GM21619 (cell line): ENCODE measurements around the gene PRTG.
"Not testable (repeated sequence)": the region's sequence is repeated elsewhere in the genome, so short reads cannot be mapped to it uniquely, and the experiment has no call there.

ENCODE experiments used
- ATAC-seq: cut with Tn5 transposase; IDR thresholded peaks from one replicate; pipeline ENCODE4 v1.9.1; 2021; ENCODE audit not compliant: unreplicated experiment

Gene PRTG

DNA sequence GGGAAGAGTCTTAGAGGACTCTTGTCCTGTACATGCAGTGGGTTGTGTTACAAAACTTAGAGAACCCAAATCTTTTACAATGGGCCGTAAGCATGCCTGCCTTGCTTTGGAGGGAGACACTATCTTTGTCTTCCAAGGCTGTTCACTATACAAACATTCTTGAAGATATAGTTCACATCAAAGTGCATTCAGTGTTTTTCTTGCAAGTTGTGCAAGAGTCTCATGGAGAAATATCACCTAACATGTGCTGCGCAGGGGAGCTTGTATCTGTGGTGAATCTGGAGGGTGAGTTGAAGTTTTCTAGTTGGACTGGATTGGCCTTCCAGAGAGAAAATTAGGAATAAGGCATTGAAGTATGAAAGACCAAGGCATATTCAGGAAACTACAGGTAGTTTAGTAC is 7.8 kb upstream of the PRTG start:
- no peak for ATAC-seq

- ATAC-seq: no peak
These were observed 1.0 kb upstream of the PRTG start for GRCh38 chr15:55743729-55744655.

- ATAC-seq: no peak
These were observed 440 bp downstream of the PRTG start for GRCh38 chr15:55742498-55742926.

DNA sequence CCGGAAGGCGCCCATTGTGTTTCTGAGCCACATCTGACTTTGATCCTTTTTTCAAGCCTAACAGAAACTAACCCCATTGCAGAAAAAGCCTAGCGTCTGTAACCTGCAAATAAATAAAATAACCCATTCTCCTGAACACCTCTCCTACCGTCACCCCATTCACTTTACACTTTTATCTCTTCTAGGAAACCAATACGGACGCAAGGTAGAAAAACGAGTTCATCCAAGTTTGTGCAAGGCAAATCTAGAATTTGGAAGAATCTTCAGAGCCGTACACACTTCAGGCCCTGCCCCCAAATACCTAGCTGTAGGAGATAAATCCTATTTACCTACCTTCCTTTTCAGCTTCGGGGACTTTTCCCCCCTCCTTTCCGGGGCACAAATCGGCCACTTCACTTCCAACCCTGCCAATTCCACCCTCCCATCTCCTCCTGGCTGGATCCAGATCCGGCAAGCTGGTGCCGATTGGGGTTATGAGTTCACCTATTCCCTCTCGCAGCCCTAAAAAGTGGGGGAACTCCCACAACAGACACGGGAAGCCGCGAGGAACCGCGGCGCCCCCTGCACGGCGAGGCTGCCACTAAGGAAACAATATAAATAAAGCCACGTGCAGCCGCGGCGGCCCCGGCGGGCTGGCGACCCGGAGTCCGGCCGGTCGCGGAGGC is 987 bp downstream of the PRTG start:
- no peak for ATAC-seq

DNA sequence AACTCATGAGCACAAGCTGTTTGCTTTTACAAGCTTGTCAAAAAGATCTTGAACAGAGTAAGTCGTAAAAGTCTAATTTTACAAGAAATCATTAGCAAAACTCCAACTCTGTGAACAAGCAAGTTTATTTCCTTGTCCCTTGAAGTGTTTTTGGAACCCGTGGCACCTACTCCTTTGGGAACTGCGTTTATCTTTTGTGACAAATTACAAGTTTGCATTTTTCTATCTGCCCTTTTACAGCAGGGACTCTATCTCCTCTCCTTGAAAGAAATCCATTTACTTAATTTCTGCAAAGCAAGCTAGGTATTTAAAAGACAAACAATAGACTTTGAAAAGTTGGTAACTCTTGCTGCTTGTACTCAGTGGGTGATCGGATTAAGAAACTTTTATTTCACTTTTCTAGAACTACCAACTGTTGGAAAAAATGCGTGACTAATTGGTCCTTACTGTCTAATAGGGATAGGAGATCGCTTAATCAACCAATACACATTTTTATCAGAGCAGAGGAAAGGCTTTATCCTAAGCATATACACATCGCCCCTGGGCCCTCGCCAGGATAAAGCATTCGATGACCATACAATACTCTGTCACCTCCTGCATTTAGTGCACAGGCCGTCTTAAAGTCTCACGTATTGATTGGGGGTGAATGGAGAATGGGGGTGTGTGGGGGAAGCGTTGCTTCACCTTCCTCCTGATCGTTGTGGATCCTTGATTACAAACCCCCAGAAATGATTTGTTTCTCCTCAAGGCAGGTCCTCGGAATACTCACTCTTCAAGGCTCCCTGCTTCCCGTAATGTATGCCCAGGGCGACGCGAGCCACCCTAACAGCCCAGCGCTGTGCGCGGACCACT is 1.7 kb downstream of the PRTG start:
- no peak for ATAC-seq

DNA sequence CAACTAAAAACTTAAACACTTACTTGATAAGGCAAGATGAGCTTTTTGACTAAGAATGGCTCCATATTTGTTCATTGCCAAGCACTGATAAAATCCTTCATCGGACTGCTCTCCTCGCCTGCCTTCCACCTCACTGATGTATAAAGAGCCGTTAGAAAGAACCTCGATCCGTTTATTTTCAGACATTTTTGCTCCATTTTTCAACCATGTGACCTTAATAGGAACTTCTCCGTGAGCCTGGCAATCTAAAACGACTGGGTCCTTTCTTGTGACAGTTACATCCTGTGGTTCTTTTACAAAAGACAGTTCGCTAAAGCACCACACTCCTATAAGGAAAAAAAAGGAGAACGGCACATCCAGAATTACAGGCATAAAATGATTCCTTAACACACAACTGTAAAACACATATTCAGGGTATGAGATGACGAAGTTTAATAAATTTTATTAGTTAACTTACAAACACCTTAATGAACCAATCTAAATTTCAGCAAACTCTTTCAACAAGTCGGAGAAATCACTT is 2.5 kb downstream of the PRTG start:
- ATAC-seq: no peak

DNA sequence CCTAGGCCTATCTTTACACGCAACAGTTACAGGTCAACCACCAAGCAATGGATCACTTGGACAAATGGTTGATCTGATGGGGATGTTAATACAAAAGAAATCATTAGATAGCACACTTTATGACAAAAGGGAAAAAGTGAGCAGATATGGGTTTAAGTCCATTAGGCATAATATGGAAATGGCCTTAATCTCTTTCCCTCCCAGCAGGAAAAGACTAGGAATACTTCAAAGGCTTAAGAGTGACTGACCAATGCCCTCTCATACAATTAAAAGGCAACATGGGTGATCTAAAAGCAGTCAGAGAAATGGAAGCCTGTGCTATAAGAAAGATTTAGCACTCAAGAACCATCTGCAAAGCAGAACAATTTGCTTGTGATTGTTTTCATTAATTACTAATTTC is 3.3 kb downstream of the PRTG start:
- no peak for ATAC-seq

GRCh38 chr15:55738715-55739114 is 4.2 kb downstream of the PRTG start:
- ATAC-seq: no peak

GRCh38 chr15:55737373-55737772 is 5.6 kb downstream of the PRTG start:
- ATAC-seq: no peak

DNA sequence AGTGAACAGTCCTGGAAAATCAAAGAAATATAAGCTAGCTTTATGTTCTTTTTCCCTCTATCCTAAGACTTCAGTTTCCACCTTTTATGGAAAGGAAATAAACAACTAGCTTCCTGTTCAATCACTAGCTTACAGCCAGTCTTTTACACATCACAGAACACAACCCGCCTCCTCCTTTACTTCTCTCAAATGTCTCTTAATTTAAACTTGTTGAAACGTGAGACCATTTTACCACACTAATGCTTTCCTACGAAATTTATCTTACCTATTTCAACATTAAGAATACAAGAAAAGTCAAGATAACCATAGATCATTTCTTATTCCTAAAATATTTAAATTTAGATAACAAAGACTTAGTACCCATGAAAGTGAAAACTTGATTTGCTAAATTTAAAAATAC is 6.2 kb downstream of the PRTG start:
- ATAC-seq: no peak

DNA sequence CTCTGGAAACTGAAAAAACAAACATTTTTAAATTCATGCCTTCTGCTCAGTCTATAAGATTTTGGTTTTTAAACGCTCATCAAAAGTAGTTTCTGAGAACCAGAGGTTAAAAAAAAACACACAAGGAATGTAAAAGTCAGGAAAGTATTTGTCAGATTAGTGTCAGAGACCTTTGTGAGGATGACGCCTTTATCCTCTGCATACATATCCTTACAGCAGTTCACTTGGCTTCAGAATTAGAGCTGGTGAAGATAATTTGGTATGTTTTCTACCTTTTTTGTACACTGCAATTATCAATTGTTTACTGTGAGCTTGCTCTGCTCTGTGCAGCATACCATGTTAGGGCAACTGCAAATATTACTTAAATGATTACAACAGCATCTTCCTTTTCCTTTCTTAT is 8.3 kb downstream of the PRTG start:
- ATAC-seq: no peak

GRCh38 chr15:55733461-55733860 is 9.5 kb downstream of the PRTG start:
- not testable (repeated sequence) for ATAC-seq

DNA sequence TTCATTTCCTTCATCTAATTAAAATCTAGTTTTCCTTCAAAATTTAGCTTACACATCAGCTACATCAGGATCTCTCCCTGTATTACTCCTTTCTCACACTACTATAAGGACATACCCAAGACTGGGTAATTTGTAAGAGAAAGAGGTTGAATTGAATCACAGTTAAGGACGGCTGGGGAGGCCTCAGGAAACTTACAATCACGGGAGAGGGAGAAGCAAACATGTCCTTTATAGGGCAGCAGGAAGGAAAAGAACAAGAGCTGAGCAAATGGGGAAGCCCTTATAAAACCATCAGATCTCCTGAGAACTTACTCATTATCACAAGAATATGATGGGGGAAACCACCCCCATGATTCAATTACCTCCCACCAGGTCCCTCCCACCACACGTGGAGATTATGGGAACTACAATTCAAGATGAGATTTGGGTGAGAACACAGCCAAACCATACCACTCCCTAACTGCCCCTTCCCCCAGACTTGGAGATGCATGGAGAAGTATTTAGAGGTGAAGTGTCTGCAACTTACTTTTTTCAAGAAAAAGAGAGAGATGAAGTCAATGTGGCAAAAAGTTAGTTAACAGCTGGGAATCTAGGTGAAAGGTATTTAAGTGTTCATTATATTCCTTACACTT is 21.3 kb downstream of the PRTG start:
- ATAC-seq: no peak

DNA sequence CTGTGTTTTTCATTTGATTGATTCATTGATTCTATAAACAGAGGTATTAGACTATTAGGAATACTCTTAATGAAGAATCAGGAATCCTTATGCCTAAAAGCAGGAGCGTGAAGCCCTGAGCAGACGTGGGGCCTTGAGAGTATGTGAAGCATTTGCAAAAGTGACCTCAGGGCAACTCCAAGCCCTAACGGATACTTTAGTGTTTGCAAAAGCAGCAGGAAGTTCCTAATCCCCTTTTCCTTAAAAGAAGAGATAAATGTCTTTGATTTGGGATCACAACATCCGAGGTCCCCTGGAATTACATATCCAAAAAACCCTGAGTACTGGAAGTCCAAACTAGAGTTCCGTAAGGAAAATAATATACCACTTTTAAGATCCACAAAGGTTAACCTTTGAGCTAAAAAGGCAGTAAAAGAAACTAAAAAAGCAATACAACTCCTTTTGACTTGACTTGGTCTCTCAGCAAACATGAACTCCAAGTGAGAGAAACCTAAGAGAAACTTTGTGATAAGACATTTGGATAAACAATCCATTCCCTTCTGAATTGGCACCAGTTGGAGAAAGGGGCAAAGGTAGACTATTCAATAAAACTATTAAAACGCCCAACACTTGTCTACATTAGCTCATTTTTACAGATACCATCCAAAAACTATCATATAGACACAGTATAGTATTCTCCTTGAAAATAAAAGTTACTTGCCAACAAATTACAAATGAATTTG is 27.4 kb downstream of the PRTG start:
- no peak for ATAC-seq

- no peak for ATAC-seq
These were observed 28.9 kb downstream of the PRTG start for GRCh38 chr15:55714064-55714463.

DNA sequence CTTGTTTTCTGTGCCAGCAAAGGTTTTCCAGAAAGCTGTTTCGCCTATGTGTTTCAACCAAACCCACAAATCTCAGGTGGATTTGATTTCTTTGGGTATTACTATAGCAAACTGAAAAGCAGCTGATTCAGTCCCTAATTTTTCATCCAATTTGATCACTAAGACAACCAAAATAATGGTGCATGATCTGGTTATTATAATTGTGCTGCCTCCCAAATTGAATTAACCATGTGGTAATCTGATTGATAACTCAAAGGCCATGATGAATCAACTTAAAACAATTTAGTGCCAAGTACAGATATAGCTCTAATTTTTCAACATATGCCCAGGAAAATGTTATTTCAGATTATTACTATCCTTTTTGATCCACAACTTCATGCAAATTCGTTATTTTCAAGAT is 30.6 kb downstream of the PRTG start:
- ATAC-seq: no peak

DNA sequence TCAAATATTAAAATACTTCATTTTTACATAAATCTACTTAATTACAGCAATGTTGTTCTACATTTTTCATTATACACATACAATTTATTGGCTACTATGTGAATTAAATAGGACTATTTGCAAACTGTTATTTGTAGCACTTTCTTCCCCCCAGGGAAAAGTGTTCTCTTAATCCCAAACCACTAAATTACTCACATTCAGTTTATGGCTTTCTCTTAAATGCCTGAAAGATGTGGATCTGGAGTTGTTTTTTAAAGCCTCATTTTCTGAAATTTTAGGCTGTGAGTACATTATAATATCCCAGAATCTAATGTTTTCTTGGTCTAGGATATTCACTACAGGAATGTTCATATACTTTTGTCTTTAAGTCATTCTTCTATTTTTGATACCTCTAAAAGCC is 32.7 kb downstream of the PRTG start:
- ATAC-seq: no peak

DNA sequence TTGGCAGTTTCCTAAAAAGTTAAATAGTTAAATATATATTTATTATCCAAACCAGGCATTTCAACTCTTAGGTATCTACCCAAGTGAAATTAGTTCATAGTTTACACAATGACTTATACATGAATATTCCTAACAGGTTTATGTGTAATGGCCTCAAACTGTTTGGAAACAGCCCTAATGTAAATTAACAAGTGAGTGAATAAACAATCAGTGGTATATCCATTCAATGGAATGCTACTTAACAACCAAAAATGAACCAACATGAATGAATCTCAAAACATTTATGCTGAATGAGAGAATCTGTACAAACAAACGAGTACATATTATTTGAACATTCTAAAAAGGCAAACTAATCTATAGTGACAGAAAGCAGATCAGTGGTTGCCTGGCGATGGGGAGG is 33.5 kb downstream of the PRTG start:
- ATAC-seq: no peak

- ATAC-seq: no peak
These were observed 34.2 kb downstream of the PRTG start for GRCh38 chr15:55708720-55709119.

GRCh38 chr15:55707951-55708350 is 35.0 kb downstream of the PRTG start:
- ATAC-seq: no peak
